Choroid plexus epithelial cell (primary cell): Measurements from ENCODE around the gene NIBAN1.

Experiments used
- DNase-seq: peaks from one replicate; pipeline ENCODE4 v3.0.0-alpha.2; 2010; ENCODE audit warnings: low read depth
- H3K4me3 ChIP-seq: 2 replicates; pipeline ENCODE4 v1.5.1; 2011; ENCODE audit warnings: low read depth, mild to moderate bottlenecking, control low read depth, low read length, moderate library complexity
- CTCF ChIP-seq: conservative IDR thresholded peaks from 2 replicates; pipeline ENCODE4 v1.5.1; 2011; ENCODE audit warnings: low read depth, mild to moderate bottlenecking, control low read depth, inconsistent platforms, low read length, moderate library complexity

Gene NIBAN1

GRCh38 chr1:184973272-184974055 lies 844 bp downstream of the NIBAN1 start:
- DNase-seq, result peak; percentile 76
- TF ChIP-seq CTCF, result peak; percentile 5
- H3K4me3 ChIP-seq, result peak overlapping the region; percentile 63

GRCh38 chr1:184972315-184973055 lies 1.8 kb downstream of the NIBAN1 start:
- TF ChIP-seq CTCF, result no peak
- H3K4me3 ChIP-seq, result no peak overlapping the region
- peak; percentile 50 for DNase-seq

GRCh38 chr1:184971522-184972265 lies 2.6 kb downstream of the NIBAN1 start:
- H3K4me3 ChIP-seq, result no peak overlapping the region
- TF ChIP-seq CTCF, result no peak
- DNase-seq, result no peak

GRCh38 chr1:184970691-184971161 lies 3.6 kb downstream of the NIBAN1 start:
- TF ChIP-seq CTCF, result no peak
- peak; percentile 26 for DNase-seq

GRCh38 chr1:184966989-184967388 lies 7.3 kb downstream of the NIBAN1 start:
- no peak for TF ChIP-seq CTCF
- H3K4me3 ChIP-seq, result no peak overlapping the region
- DNase-seq, result no peak

More at GRCh38 chr1:184970691-184971161, 3.6 kb downstream of the NIBAN1 start:
- H3K4me3 ChIP-seq, result no peak overlapping the region

- no peak for TF ChIP-seq CTCF
- H3K4me3 ChIP-seq, result no peak overlapping the region
- DNase-seq, result peak; percentile 33
Measured at GRCh38 chr1:184965944-184966860, 8.1 kb downstream of the NIBAN1 start.
